ENCODE data around the gene IKZF5.

Gene IKZF5

GRCh38 chr10:123008355-123009104 lies at the start of gene IKZF5, which contains the start of gene ACADSB:
IKZF5 (minus strand) TSS chr10:123008795; CDS start chr10:122998625, 10,170 bp downstream.
ACADSB (plus strand) TSS chr10:123009006; CDS start chr10:123009030, 24 bp downstream.
- peak; percentile 99 for DNase-seq (ENCODE audit: low read depth, low spot score)

GRCh38 chr10:123057968-123058367 lies 49.4 kb upstream of the IKZF5 start:
- no peak for DNase-seq (ENCODE audit: low read depth, low spot score)

- no peak for DNase-seq (ENCODE audit: low read depth, low spot score)
Observed at GRCh38 chr10:123045961-123046731, 37.6 kb upstream of the IKZF5 start.

GRCh38 chr10:123044391-123044790 lies 35.8 kb upstream of the IKZF5 start:
- DNase-seq (ENCODE audit: low read depth, low spot score) = peak; percentile 19

- peak; percentile 77 for DNase-seq (ENCODE audit: low read depth, low spot score)
Observed at GRCh38 chr10:123043409-123043925, 34.9 kb upstream of the IKZF5 start.

GRCh38 chr10:123042708-123043408 lies 34.3 kb upstream of the IKZF5 start:
- no peak for DNase-seq (ENCODE audit: low read depth, low spot score)

GRCh38 chr10:123039632-123039930 lies 31.0 kb upstream of the IKZF5 start:
- no peak for DNase-seq (ENCODE audit: low read depth, low spot score)

GRCh38 chr10:123038782-123039631 lies 30.4 kb upstream of the IKZF5 start:
- DNase-seq (ENCODE audit: low read depth, low spot score) = no peak

GRCh38 chr10:123035467-123036086 lies 27.0 kb upstream of the IKZF5 start:
- no peak for DNase-seq (ENCODE audit: low read depth, low spot score)

- DNase-seq (ENCODE audit: low read depth, low spot score) = no peak
Observed at GRCh38 chr10:123034332-123034731, 25.7 kb upstream of the IKZF5 start.

GRCh38 chr10:123031124-123031523 lies 22.5 kb upstream of the IKZF5 start:
- DNase-seq (ENCODE audit: low read depth, low spot score) = no peak

GRCh38 chr10:123027861-123028260 lies 19.3 kb upstream of the IKZF5 start:
- DNase-seq (ENCODE audit: low read depth, low spot score) = peak; percentile 14

GRCh38 chr10:123026302-123026701 lies 17.7 kb upstream of the IKZF5 start:
- DNase-seq (ENCODE audit: low read depth, low spot score) = no peak

GRCh38 chr10:123024540-123024939 lies 15.9 kb upstream of the IKZF5 start:
- no peak for DNase-seq (ENCODE audit: low read depth, low spot score)

GRCh38 chr10:123021517-123021916 lies 12.9 kb upstream of the IKZF5 start:
- DNase-seq (ENCODE audit: low read depth, low spot score) = no peak

- DNase-seq (ENCODE audit: low read depth, low spot score) = no peak
Observed at GRCh38 chr10:123019941-123020703, 11.5 kb upstream of the IKZF5 start.

GRCh38 chr10:123019264-123019663 lies 10.7 kb upstream of the IKZF5 start:
- DNase-seq (ENCODE audit: low read depth, low spot score) = no peak

GRCh38 chr10:123018531-123018930 lies 9.9 kb upstream of the IKZF5 start:
- no peak for DNase-seq (ENCODE audit: low read depth, low spot score)

GRCh38 chr10:123017421-123018165 lies 9.0 kb upstream of the IKZF5 start:
- no peak for DNase-seq (ENCODE audit: low read depth, low spot score)
